ENCODE results near the gene CRYZL1. TPM values are rescaled to one million over a fixed set of nuclear protein-coding genes. Genes with fewer than 3 reads are reported as not detected.

The CRYZL1 gene
- total RNA-seq, 1 donor from 2014 or later: 10.8 TPM

DNA sequence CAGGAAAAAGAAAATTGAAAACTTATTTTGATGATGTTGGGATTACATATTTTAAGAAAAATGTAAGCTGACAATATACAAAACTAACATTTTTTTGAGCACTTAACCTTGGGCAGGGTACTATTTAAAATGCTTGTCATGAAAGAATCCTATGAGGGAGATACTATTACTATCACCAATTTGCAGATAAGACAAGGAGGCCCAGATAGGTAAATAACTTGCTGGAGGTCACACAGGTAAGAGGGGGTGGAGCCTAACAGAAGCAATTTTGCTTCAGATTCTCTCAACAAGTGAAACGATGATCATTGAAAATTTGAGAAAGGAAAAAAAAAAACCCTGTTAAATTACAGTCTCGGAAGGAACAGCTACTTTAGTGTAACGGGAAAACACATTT, 100.8 kb downstream of the CRYZL1 start:
- DNase-seq (ENCODE audit: low read depth) (no peak), FAIRE-seq (no peak)
- Histone ChIP-seq H3K4me3 (ENCODE audit: low read depth, low read length) (peak overlapping the region; percentile 8), H3K36me3 (ENCODE audit: control insufficient read depth, insufficient read depth, low read length) (peaks cover 13% of the 10 kb centered on the region), H3K27me3 (ENCODE audit: control insufficient read depth, insufficient read depth, low read length) (no peaks in the 10 kb centered on the region)
- no peak for TF ChIP-seq CTCF (IDR thresholded peaks at IDR 0.05; ENCODE audit: insufficient read depth, low read length, severe bottlenecking)

- Histone ChIP-seq H3K36me3 (ENCODE audit: control insufficient read depth, insufficient read depth, low read length) (peaks cover 13% of the 10 kb centered on the region), H3K27me3 (ENCODE audit: control insufficient read depth, insufficient read depth, low read length) (no peaks in the 10 kb centered on the region), H3K4me3 (ENCODE audit: low read depth, low read length) (no peak overlapping the region)
- no peak for TF ChIP-seq CTCF (IDR thresholded peaks at IDR 0.05; ENCODE audit: insufficient read depth, low read length, severe bottlenecking)
- FAIRE-seq (no peak), DNase-seq (ENCODE audit: low read depth) (no peak)
These were observed 101.9 kb downstream of the CRYZL1 start for GRCh38 chr21:33539616-33540015.

Other genes starting within 250 kb of the CRYZL1 start
- gene IFNGR2, start 238.3 kb downstream of the CRYZL1 start, total RNA-seq: 42.4 and 56.8 TPM in 2 replicates
- gene TMEM50B, start 161.8 kb downstream of the CRYZL1 start, total RNA-seq: 16.9 and 31.6 TPM in 2 replicates
- 1.0 and 1.3 TPM in 2 replicates for gene DNAJC28, start 150.0 kb downstream of the CRYZL1 start, total RNA-seq
- 68.2 and 103 TPM in 2 replicates for gene GART, start 99.6 kb downstream of the CRYZL1 start, total RNA-seq
- 105 and 125 TPM in 2 replicates for gene SON, start 98.7 kb downstream of the CRYZL1 start, total RNA-seq
- gene DONSON, start 53.1 kb downstream of the CRYZL1 start, total RNA-seq: 6.6 and 8.4 TPM in 2 replicates
- gene ITSN1, start 760 bp upstream of the CRYZL1 start, total RNA-seq: 15.0 and 15.5 TPM in 2 replicates